Endodermal cell (in vitro differentiated cells): Measurements from ENCODE around the gene SSR3. TPM values are rescaled to one million over a fixed set of nuclear protein-coding genes. Genes with fewer than 3 reads are reported as not detected.

Experiments
- DNase-seq: peaks from one replicate; pipeline ENCODE4 v3.0.0-alpha.2; 2017
- H3K27ac ChIP-seq: 2 replicates; pipeline ENCODE4 v1.5.1; 2013; ENCODE audit warnings: mild to moderate bottlenecking, low read depth, low read length, moderate library complexity
- H3K27me3 ChIP-seq: 2 replicates; pipeline ENCODE4 v1.6.1; 2013; ENCODE audit warnings: mild to moderate bottlenecking, low read length, moderate library complexity; ENCODE audit not compliant: insufficient read depth, control insufficient read depth, poor library complexity, severe bottlenecking
- H3K36me3 ChIP-seq: 2 replicates; pipeline ENCODE4 v1.7.0; 2013; ENCODE audit warnings: mild to moderate bottlenecking, low read length, moderate library complexity; ENCODE audit not compliant: control insufficient read depth, insufficient read depth
- H3K4me1 ChIP-seq: one replicate; pipeline ENCODE4 v1.7.0; 2013; ENCODE audit warnings: low read length; ENCODE audit not compliant: control insufficient read depth, insufficient read depth
- H3K4me3 ChIP-seq: 2 replicates; pipeline ENCODE4 v1.5.1; 2013; ENCODE audit warnings: mild to moderate bottlenecking, low read length, moderate library complexity
- H3K9ac ChIP-seq: 2 replicates; pipeline ENCODE4 v1.6.1; 2013; ENCODE audit warnings: mild to moderate bottlenecking, low read length, moderate library complexity; ENCODE audit not compliant: poor library complexity, severe bottlenecking; ENCODE audit errors: extremely low read depth
- H3K9me3 ChIP-seq: 2 replicates; pipeline ENCODE4 v1.6.1; 2013; ENCODE audit warnings: mild to moderate bottlenecking, low read length, moderate library complexity; ENCODE audit not compliant: control insufficient read depth
- H3K27ac Mint-ChIP-seq: 2 replicates; pipeline ENCODE4 v1.8.0; 2020; ENCODE audit warnings: mixed read lengths
- H3K27me3 Mint-ChIP-seq: 2 replicates; pipeline ENCODE4 v1.8.0; 2021; ENCODE audit warnings: mild to moderate bottlenecking, mixed read lengths; ENCODE audit not compliant: insufficient read depth
- H3K36me3 Mint-ChIP-seq: 2 replicates; pipeline ENCODE4 v1.8.0; 2020; ENCODE audit warnings: low read depth, mixed read lengths
- H3K4me1 Mint-ChIP-seq: 2 replicates; pipeline ENCODE4 v1.8.0; 2020; ENCODE audit warnings: mixed read lengths
- H3K4me3 Mint-ChIP-seq: 2 replicates; pipeline ENCODE4 v1.8.0; 2020; ENCODE audit warnings: mild to moderate bottlenecking, moderate library complexity, mixed read lengths
- H3K9me3 Mint-ChIP-seq: 2 replicates; pipeline ENCODE4 v1.8.0; 2020; ENCODE audit warnings: mild to moderate bottlenecking, mixed read lengths
- WGBS, 2 experiments: methylation state at CpG; one replicate each; pipeline versions ENCODE4 v1.1.5 to v1.1.7; 2013; ENCODE audit warnings: missing lambda C conversion rate in 2 of 2, mixed read lengths in 1 of 2; ENCODE audit not compliant: insufficient coverage in 1 of 2, insufficient read length in 1 of 2; 5-methylcytosine and 5-hydroxymethylcytosine counted together
- total RNA-seq, 2 donors: library from RNA; stranded (reverse); fragmentation: NEBNext Ultra II Directional in 1 of 2; extraction: Animal tissue kit (Norgen Biotek cat#: 25700) in 1 of 2; gene quantifications; 2 replicates in 1 of 2; 3 replicates in 1 of 2; pipeline ENCODE4 v1.2.1, GENCODE V29; 2021
- TF ChIP-seq, protein P1 (sequence below): fragments of 200-600 bp; sonication (generic); conservative IDR thresholded peaks from 2 replicates; pipeline ENCODE4 v1.5.0; 2021; ENCODE audit warnings: antibody characterized with exemption, mild to moderate bottlenecking

SSR3 gene
- total RNA-seq, 2 donors from 2014 or later: 187 to 200 TPM

DNA sequence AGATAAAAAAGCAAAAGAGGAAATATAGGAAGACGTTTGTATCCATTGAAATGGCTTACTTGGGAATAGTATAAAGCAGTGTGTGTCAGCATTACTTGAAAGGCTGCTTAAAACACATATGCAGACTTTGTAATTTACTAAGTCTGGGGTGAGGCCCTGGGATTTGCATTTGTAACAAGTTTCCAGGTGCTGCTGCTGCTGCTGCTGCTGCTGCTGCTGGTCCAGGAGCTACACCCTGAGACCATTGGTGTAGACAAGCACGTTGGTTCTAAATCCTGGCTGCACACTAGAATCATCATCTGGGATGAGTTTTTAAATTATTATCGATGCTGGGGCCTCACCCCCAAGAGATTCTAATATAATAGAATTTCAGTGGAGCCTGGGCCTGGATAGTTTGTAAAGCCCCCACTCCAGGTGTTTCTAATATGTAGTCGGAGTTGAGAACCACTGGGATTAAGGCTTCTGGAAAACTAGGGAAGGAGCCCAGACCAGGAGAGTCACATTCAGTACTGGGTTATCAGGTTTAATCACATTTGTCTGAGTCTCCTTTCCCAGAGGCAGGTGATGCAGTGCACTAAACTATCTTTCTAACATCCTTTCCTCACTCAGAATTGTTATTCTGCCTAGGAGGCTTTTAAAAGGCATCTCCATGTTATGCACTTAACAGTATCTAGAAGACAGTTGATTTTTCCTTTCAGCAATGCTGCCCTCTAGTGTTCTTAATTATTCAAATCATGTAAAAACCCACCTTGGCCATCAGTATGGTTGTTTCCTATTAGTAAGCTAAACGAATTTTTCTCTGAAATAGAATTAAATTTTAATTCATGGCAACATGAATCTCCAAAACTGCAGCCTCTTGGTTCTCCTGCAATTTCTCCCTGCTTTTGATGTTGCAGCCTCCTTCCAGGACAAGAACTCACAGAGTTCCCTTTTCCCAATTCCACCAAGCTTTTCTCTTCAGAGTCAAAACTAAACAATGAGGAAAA, 45.4 kb downstream of the SSR3 start:
- H3K4me1 ChIP-seq: no peaks in the 10 kb centered on the region
- no peaks in the 10 kb centered on the region for H3K27me3 ChIP-seq
- no peaks in the 10 kb centered on the region for H3K36me3 ChIP-seq
- no peak overlapping the region for H3K27ac ChIP-seq
- 61 to 72% methylated on average over 3 to 5 of the region's 5 CpGs for WGBS, 2 experiments
- no peaks in the 10 kb centered on the region for H3K9me3 Mint-ChIP-seq
- H3K9me3 ChIP-seq: no peaks in the 10 kb centered on the region
- H3K4me3 ChIP-seq: no peak overlapping the region
- H3K27me3 Mint-ChIP-seq: no peaks in the 10 kb centered on the region
- no peaks in the 10 kb centered on the region for H3K36me3 Mint-ChIP-seq
- no peak overlapping the region for H3K4me3 Mint-ChIP-seq
- no peak overlapping the region for H3K9ac ChIP-seq
- DNase-seq: no peak
- no peak overlapping the region for H3K27ac Mint-ChIP-seq
- H3K4me1 Mint-ChIP-seq: peaks cover 9% of the 10 kb centered on the region
- TF ChIP-seq, protein P1, sequence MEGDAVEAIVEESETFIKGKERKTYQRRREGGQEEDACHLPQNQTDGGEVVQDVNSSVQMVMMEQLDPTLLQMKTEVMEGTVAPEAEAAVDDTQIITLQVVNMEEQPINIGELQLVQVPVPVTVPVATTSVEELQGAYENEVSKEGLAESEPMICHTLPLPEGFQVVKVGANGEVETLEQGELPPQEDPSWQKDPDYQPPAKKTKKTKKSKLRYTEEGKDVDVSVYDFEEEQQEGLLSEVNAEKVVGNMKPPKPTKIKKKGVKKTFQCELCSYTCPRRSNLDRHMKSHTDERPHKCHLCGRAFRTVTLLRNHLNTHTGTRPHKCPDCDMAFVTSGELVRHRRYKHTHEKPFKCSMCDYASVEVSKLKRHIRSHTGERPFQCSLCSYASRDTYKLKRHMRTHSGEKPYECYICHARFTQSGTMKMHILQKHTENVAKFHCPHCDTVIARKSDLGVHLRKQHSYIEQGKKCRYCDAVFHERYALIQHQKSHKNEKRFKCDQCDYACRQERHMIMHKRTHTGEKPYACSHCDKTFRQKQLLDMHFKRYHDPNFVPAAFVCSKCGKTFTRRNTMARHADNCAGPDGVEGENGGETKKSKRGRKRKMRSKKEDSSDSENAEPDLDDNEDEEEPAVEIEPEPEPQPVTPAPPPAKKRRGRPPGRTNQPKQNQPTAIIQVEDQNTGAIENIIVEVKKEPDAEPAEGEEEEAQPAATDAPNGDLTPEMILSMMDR: peak; percentile 80

DNA sequence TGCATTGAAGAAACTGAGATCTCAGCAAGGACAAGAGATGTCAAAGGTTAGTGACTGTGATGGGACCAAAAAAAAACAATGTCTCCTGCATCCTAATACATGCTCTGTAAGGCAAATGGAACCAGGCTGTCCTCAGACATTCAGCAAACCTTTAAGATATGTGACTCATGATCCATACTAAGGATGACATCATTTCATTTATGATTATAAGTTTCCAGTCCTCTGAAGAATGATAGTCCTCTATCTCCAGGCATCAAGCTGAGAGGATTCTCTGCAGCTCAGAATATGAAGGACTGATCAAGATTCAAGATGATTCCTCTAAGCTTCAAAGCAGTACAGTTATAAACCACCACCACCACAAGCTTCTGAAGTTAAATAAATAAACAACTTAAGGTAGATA, 47.6 kb downstream of the SSR3 start:
- DNase-seq: no peak
- H3K4me1 ChIP-seq: no peaks in the 10 kb centered on the region
- no peaks in the 10 kb centered on the region for H3K36me3 Mint-ChIP-seq
- TF ChIP-seq, protein P1: no peak
- no peaks in the 10 kb centered on the region for H3K9me3 ChIP-seq
- H3K27me3 ChIP-seq: no peaks in the 10 kb centered on the region
- no peak overlapping the region for H3K27ac Mint-ChIP-seq
- no peak overlapping the region for H3K4me3 ChIP-seq
- no peaks in the 10 kb centered on the region for H3K36me3 ChIP-seq
- no peak overlapping the region for H3K9ac ChIP-seq
- H3K9me3 Mint-ChIP-seq: no peaks in the 10 kb centered on the region
- H3K27ac ChIP-seq: no peak overlapping the region
- H3K4me1 Mint-ChIP-seq: peaks cover 2% of the 10 kb centered on the region
- no peak overlapping the region for H3K4me3 Mint-ChIP-seq
- H3K27me3 Mint-ChIP-seq: no peaks in the 10 kb centered on the region

DNA sequence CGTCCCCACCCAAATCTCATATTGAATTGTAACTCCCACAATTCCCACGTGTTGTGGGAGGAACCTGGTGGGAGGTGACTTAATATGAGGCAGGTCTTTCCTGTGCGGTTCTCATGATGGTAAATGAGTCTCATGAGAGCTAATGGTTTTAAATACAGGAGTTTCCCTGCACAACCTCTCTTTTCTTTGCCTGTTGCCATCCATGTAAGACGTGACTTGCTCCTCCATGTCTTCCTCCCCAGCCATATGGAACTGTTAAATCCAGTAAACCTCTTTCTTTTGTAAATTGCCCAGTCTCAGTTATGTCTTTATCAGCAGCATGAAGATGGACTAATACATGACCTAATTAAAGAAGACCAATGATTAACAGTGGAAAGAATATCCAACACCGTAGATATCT, 56.6 kb downstream of the SSR3 start:
- Mint-ChIP-seq H3K9me3 (peaks cover 12% of the 10 kb centered on the region), H3K27me3 (no peaks in the 10 kb centered on the region), H3K4me3 (no peak overlapping the region), H3K36me3 (no peaks in the 10 kb centered on the region), H3K27ac (no peak overlapping the region), H3K4me1 (peaks cover 2% of the 10 kb centered on the region)
- Histone ChIP-seq H3K9ac (no peak overlapping the region), H3K9me3 (peaks cover 6% of the 10 kb centered on the region), H3K4me1 (no peaks in the 10 kb centered on the region), H3K27ac (no peak overlapping the region), H3K36me3 (no peaks in the 10 kb centered on the region), H3K4me3 (no peak overlapping the region), H3K27me3 (no peaks in the 10 kb centered on the region)
- TF ChIP-seq, protein P1: no peak
- DNase-seq: no peak
- 93% methylated on average over 4 to 5 of the region's 5 CpGs for WGBS, 2 experiments
